ENCODE measurements around the gene MYO10.

GRCh38 chr5:16864631-16865131 is 71.4 kb downstream of the MYO10 start:
- no peak for TF ChIP-seq CTCF (IDR thresholded peaks at IDR 0.05)
- TF ChIP-seq POLR2AphosphoS5 (IDR thresholded peaks at IDR 0.05), result no peak
